ENCODE data around the gene DCTN4. TPM values are rescaled to one million over a fixed set of nuclear protein-coding genes. Genes with fewer than 3 reads are reported as not detected.

DCTN4 gene
- total and polyA plus RNA-seq, 9 of the 15 experiments (the other 6 are each of a cell fraction or from before 2014, with no cell fraction given): 20.4 to 64.9 (median 49.9) TPM

DNA sequence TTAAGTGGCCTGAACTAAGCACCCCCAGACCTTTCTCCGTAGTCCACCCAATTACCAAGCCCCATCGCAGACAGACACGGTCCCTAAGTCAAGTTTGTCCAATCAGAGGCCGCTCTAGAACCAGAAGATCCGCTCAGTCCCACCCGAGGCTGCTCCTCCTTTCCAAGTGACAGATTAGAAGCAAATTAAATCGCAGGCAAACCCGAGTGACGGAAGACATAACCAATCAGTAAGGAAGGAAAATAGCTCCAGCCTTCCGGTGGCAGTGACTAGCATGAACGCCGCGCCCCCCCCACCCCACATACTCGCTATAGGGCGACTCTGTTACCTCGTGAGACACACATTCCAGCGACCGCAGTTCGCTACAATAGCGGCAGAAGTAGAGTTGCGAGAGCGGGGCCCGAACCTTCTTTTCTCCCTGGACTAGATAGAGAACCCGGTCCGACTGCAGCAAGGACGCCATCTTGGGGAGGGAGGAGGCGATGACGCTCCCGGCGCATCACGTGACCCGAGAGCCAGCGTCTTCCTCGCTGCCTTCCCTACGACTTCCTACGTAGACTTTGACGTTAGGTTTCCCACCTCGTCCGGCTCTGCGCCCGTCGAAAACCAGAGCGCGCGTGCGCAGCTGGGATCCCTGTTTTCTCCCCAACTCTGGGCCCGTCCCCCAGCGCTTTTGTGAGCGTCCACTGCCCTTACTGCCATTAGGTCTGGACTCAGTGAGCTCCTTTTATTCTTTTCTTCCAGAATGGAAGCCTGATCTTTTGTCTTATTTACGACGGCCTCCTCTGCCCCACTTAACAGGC is at the start of gene DCTN4 (continued):
- TF ChIP-seq, protein P1, sequence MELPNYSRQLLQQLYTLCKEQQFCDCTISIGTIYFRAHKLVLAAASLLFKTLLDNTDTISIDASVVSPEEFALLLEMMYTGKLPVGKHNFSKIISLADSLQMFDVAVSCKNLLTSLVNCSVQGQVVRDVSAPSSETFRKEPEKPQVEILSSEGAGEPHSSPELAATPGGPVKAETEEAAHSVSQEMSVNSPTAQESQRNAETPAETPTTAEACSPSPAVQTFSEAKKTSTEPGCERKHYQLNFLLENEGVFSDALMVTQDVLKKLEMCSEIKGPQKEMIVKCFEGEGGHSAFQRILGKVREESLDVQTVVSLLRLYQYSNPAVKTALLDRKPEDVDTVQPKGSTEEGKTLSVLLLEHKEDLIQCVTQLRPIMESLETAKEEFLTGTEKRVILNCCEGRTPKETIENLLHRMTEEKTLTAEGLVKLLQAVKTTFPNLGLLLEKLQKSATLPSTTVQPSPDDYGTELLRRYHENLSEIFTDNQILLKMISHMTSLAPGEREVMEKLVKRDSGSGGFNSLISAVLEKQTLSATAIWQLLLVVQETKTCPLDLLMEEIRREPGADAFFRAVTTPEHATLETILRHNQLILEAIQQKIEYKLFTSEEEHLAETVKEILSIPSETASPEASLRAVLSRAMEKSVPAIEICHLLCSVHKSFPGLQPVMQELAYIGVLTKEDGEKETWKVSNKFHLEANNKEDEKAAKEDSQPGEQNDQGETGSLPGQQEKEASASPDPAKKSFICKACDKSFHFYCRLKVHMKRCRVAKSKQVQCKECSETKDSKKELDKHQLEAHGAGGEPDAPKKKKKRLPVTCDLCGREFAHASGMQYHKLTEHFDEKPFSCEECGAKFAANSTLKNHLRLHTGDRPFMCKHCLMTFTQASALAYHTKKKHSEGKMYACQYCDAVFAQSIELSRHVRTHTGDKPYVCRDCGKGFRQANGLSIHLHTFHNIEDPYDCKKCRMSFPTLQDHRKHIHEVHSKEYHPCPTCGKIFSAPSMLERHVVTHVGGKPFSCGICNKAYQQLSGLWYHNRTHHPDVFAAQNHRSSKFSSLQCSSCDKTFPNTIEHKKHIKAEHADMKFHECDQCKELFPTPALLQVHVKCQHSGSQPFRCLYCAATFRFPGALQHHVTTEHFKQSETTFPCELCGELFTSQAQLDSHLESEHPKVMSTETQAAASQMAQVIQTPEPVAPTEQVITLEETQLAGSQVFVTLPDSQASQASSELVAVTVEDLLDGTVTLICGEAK (IDR thresholded peaks at IDR 0.05): peak; percentile 85
- TF ChIP-seq, protein P1 (CRISPR knock-in tag; IDR thresholded peaks at IDR 0.05): no peak
- TF ChIP-seq LEF1 (IDR thresholded peaks at IDR 0.05) (0 out of 2 replicates have a peak, but pooled peaks have one; percentile 64), GABPB2 (CRISPR knock-in tag; conservative IDR thresholded peaks at IDR 0.05) (no peak), MTA1 (IDR thresholded peaks at IDR 0.05; ENCODE audit: borderline replicate concordance) (peak; percentile 63; the same call in 1 of the 2 replicates), XRCC5 (IDR thresholded peaks at IDR 0.05; ENCODE audit: low read depth, low read length) (0 out of 2 replicates have a peak, but pooled peaks have one; percentile 13), SMARCA5 (IDR thresholded peaks at IDR 0.05) (no peak), ATF4 (CRISPR knock-in tag; IDR thresholded peaks at IDR 0.05) (peak; percentile 62; the same call in 1 of the 2 replicates), COPS2 (conservative IDR thresholded peaks at IDR 0.05) (no peak)
- TF ChIP-seq, protein P2, sequence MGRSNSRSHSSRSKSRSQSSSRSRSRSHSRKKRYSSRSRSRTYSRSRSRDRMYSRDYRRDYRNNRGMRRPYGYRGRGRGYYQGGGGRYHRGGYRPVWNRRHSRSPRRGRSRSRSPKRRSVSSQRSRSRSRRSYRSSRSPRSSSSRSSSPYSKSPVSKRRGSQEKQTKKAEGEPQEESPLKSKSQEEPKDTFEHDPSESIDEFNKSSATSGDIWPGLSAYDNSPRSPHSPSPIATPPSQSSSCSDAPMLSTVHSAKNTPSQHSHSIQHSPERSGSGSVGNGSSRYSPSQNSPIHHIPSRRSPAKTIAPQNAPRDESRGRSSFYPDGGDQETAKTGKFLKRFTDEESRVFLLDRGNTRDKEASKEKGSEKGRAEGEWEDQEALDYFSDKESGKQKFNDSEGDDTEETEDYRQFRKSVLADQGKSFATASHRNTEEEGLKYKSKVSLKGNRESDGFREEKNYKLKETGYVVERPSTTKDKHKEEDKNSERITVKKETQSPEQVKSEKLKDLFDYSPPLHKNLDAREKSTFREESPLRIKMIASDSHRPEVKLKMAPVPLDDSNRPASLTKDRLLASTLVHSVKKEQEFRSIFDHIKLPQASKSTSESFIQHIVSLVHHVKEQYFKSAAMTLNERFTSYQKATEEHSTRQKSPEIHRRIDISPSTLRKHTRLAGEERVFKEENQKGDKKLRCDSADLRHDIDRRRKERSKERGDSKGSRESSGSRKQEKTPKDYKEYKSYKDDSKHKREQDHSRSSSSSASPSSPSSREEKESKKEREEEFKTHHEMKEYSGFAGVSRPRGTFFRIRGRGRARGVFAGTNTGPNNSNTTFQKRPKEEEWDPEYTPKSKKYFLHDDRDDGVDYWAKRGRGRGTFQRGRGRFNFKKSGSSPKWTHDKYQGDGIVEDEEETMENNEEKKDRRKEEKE (IDR thresholded peaks at IDR 0.05; ENCODE audit: borderline replicate concordance in 1 of 2, control insufficient read depth in 1 of 2, low read depth in 2 of 2, low read length in 1 of 2): no peak
- TF ChIP-seq, protein P3, sequence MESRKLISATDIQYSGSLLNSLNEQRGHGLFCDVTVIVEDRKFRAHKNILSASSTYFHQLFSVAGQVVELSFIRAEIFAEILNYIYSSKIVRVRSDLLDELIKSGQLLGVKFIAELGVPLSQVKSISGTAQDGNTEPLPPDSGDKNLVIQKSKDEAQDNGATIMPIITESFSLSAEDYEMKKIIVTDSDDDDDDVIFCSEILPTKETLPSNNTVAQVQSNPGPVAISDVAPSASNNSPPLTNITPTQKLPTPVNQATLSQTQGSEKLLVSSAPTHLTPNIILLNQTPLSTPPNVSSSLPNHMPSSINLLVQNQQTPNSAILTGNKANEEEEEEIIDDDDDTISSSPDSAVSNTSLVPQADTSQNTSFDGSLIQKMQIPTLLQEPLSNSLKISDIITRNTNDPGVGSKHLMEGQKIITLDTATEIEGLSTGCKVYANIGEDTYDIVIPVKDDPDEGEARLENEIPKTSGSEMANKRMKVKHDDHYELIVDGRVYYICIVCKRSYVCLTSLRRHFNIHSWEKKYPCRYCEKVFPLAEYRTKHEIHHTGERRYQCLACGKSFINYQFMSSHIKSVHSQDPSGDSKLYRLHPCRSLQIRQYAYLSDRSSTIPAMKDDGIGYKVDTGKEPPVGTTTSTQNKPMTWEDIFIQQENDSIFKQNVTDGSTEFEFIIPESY (CRISPR knock-in tag; IDR thresholded peaks at IDR 0.05): peak; percentile 71
